Liver (tissue), 9 donors: ENCODE data around the gene CCDC136. TPM values are rescaled to one million over a fixed set of nuclear protein-coding genes. Genes with fewer than 3 reads are reported as not detected.
A peak's percentile ranks its signal among the peaks of the same experiment; 100 is the strongest.

Experiments
- DNase-seq: peaks from one replicate; pipeline ENCODE4 v3.0.0-alpha.2; 2017; ENCODE audit warnings: low spot score
- H3K27ac ChIP-seq, 2 donors: one replicate each; pipeline ENCODE4 v1.7.0; 2013; ENCODE audit warnings: inconsistent platforms in 2 of 2, low read length in 2 of 2, control low read depth in 1 of 2, low read depth in 1 of 2, mild to moderate bottlenecking in 1 of 2
- H3K27me3 ChIP-seq, 4 donors: one replicate each; pipeline versions ENCODE4 v1.6.1 to v1.7.0; 2013; ENCODE audit warnings: low read length in 3 of 4, inconsistent platforms in 1 of 4, mild to moderate bottlenecking in 1 of 4, moderate library complexity in 1 of 4; ENCODE audit not compliant: control insufficient read depth in 4 of 4, insufficient read depth in 4 of 4
- H3K36me3 ChIP-seq, 4 donors: one replicate each; pipeline versions ENCODE4 v1.6.1 to v1.7.0; 2013; ENCODE audit warnings: low read length in 3 of 4, mild to moderate bottlenecking in 3 of 4, low read depth in 1 of 4, moderate library complexity in 1 of 4; ENCODE audit not compliant: control insufficient read depth in 4 of 4, insufficient read depth in 3 of 4
- H3K4me1 ChIP-seq, 4 donors: one replicate each; pipeline versions ENCODE4 v1.6.1 to v1.7.0; 2013; ENCODE audit warnings: low read length in 3 of 4, mild to moderate bottlenecking in 3 of 4, moderate library complexity in 1 of 4; ENCODE audit not compliant: control insufficient read depth in 4 of 4, insufficient read depth in 4 of 4
- H3K4me3 ChIP-seq, 3 donors: one replicate each; pipeline versions ENCODE4 v1.6.1 to v1.7.0; 2013; ENCODE audit warnings: low read length in 3 of 3, control low read depth in 1 of 3, low read depth in 1 of 3, mild to moderate bottlenecking in 1 of 3
- H3K9ac ChIP-seq, 2 donors: one replicate each; pipeline ENCODE4 v1.7.0; 2013; ENCODE audit warnings: low read length in 2 of 2, mild to moderate bottlenecking in 2 of 2, moderate library complexity in 2 of 2, control low read depth in 1 of 2, low read depth in 1 of 2
- H3K9me3 ChIP-seq, 4 donors: one replicate each; pipeline versions ENCODE4 v1.6.1 to v1.7.0; 2013; ENCODE audit warnings: low read length in 3 of 4; ENCODE audit not compliant: control insufficient read depth in 4 of 4
- CTCF ChIP-seq: fragments of 150-350 bp; IDR thresholded peaks from 2 replicates; pipeline ENCODE4 v1.5.1; 2017; ENCODE audit warnings: improper control_type of control experiment, low read depth, low read length; ENCODE audit not compliant: missing input control
- EGR1 ChIP-seq, 2 donors: IDR thresholded peaks; 2 replicates each; pipeline ENCODE4 v1.6.1; 2016 to 2018; ENCODE audit warnings: antibody characterized with exemption in 2 of 2, low read depth in 2 of 2
- FOXA1 ChIP-seq: IDR thresholded peaks from 2 replicates; pipeline ENCODE4 v1.6.1; 2016; ENCODE audit warnings: antibody characterized with exemption
- FOXA2 ChIP-seq: IDR thresholded peaks from 2 replicates; pipeline ENCODE4 v1.6.1; 2016; ENCODE audit warnings: antibody characterized with exemption
- HNF4G ChIP-seq: IDR thresholded peaks from 2 replicates; pipeline ENCODE4 v1.6.1; 2016; ENCODE audit warnings: antibody characterized with exemption
- JUND ChIP-seq, 2 donors: IDR thresholded peaks; 2 replicates each; pipeline ENCODE4 v1.6.1; 2016; ENCODE audit warnings: antibody characterized with exemption in 2 of 2
- MAX ChIP-seq: IDR thresholded peaks from 2 replicates; pipeline ENCODE4 v1.6.1; 2016; ENCODE audit warnings: antibody characterized with exemption
- NR2F2 ChIP-seq: IDR thresholded peaks from 2 replicates; pipeline ENCODE4 v1.6.1; 2016; ENCODE audit warnings: antibody characterized with exemption
- RAD21 ChIP-seq, 2 donors: IDR thresholded peaks; 2 replicates each; pipeline ENCODE4 v1.6.1; 2016; ENCODE audit warnings: antibody characterized with exemption in 2 of 2, mild to moderate bottlenecking in 2 of 2
- RXRA ChIP-seq, 2 donors: IDR thresholded peaks; 2 replicates each; pipeline ENCODE4 v1.6.1; 2017 to 2018; ENCODE audit warnings: antibody characterized with exemption in 2 of 2, mild to moderate bottlenecking in 1 of 2
- SP1 ChIP-seq: IDR thresholded peaks from 2 replicates; pipeline ENCODE4 v1.6.1; 2018; ENCODE audit warnings: antibody characterized with exemption, mild to moderate bottlenecking
- TAF1 ChIP-seq: conservative IDR thresholded peaks from 2 replicates; pipeline ENCODE4 v1.6.1; 2016; ENCODE audit warnings: antibody characterized with exemption, mild to moderate bottlenecking
- YY1 ChIP-seq: IDR thresholded peaks from 2 replicates; pipeline ENCODE4 v1.6.1; 2016; ENCODE audit warnings: antibody characterized with exemption, mild to moderate bottlenecking
- WGBS: extraction: QIAGEN DNeasy Blood & Tissue Kit; methylation state at CpG from one replicate; pipeline ENCODE4 v1.1.7; 2013; 5-methylcytosine and 5-hydroxymethylcytosine counted together
- polyA plus RNA-seq, 2 donors: library from polyadenylated mRNA; stranded (reverse) in 1 of 2; unstranded in 1 of 2; fragments of 200-250 nt in 1 of 2; fragments of >200 nt in 1 of 2; fragmentation: Nextera tagmentation in 1 of 2; extraction: Ambion mirVana in 1 of 2; gene quantifications; one replicate each; pipeline versions ENCODE4 v1.2.1 to v1.2.3, GENCODE V29; 2013 to 2015
- total RNA-seq, 2 donors: library from RNA; depleted of rRNA; stranded (reverse); fragments of >200 nt; gene quantifications; one replicate each; pipeline ENCODE4 v1.2.3, GENCODE V29; 2014
- TF ChIP-seq, protein P1 (sequence below): IDR thresholded peaks from 2 replicates; pipeline ENCODE4 v1.6.1; 2016; ENCODE audit warnings: antibody characterized with exemption, mild to moderate bottlenecking
- TF ChIP-seq, protein P2 (sequence below): IDR thresholded peaks from 2 replicates; pipeline ENCODE4 v1.6.1; 2016; ENCODE audit warnings: antibody characterized with exemption
- donor health status: healthy.
- donor health status: healthy.
- donor health status: healthy.
- donor health status: healthy.
- donor health status: healthy.

Gene CCDC136
- total and polyA plus RNA-seq, 4 donors: 0.09 to 0.59 (median 0.22) TPM

DNA sequence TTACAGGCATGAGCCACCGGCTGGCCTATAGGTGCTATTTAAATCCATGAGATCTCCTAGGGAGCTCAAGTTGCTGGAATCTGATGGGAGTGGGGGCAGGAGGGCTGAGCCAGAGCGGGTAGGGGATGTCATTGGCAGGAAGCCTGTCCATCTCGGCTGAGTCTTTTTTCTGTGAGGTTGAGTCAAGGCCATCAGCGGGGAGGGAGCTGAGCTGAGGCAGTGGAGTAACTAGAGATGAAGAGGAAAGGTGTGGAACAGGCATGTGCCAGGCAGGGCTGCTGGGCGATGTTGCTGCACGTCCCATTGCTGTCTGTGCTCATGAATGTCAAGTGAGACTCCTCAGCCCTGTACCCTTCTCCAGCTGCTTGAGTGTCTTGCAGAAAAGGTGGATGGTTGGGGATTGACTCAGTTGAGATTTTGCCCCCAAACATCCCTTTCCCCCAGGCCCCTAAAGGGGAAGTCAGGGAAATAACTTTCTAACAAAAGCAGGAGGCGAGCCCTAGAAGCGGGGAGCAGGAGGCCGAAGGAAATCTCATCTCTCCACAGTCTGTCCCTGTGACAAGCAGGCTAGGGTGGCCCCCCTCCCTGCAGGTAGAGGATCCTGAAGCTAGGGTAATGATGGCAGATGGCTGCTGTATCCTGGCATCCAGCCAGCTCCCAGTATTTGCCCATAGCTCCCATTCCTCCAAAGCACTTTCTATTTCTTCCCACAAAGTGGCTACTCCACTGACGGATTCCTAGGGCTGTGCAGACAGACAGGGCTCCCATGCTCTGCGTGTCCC is 76.3 kb downstream of the CCDC136 start:
- H3K27ac ChIP-seq: no peak overlapping the region
- TF ChIP-seq RXRA (IDR thresholded peaks at IDR 0.05) (no peak), FOXA1 (no peak), CTCF (no peak), NR2F2 (no peak), EGR1 (IDR thresholded peaks at IDR 0.05; ENCODE audit: low read depth in 2 of 2) (no peak), FOXA2 (no peak), MAX (no peak), JUND (IDR thresholded peaks at IDR 0.05) (no peak)
- TF ChIP-seq, protein P1, sequence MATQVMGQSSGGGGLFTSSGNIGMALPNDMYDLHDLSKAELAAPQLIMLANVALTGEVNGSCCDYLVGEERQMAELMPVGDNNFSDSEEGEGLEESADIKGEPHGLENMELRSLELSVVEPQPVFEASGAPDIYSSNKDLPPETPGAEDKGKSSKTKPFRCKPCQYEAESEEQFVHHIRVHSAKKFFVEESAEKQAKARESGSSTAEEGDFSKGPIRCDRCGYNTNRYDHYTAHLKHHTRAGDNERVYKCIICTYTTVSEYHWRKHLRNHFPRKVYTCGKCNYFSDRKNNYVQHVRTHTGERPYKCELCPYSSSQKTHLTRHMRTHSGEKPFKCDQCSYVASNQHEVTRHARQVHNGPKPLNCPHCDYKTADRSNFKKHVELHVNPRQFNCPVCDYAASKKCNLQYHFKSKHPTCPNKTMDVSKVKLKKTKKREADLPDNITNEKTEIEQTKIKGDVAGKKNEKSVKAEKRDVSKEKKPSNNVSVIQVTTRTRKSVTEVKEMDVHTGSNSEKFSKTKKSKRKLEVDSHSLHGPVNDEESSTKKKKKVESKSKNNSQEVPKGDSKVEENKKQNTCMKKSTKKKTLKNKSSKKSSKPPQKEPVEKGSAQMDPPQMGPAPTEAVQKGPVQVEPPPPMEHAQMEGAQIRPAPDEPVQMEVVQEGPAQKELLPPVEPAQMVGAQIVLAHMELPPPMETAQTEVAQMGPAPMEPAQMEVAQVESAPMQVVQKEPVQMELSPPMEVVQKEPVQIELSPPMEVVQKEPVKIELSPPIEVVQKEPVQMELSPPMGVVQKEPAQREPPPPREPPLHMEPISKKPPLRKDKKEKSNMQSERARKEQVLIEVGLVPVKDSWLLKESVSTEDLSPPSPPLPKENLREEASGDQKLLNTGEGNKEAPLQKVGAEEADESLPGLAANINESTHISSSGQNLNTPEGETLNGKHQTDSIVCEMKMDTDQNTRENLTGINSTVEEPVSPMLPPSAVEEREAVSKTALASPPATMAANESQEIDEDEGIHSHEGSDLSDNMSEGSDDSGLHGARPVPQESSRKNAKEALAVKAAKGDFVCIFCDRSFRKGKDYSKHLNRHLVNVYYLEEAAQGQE: no peak
- 83% methylated on average over 11 of the region's 11 CpGs for WGBS
- H3K4me1 ChIP-seq: peaks cover 16 to 27% (median 21%) of the 10 kb centered on the region in 4 donors
- H3K4me3 ChIP-seq: no peak overlapping the region
- peaks cover 0 to 9% (median under 1%) of the 10 kb centered on the region in 4 donors for H3K36me3 ChIP-seq
- H3K9ac ChIP-seq: no peak overlapping the region
- no peaks in the 10 kb centered on the region for H3K9me3 ChIP-seq
- DNase-seq: no peak
- H3K27me3 ChIP-seq: no peaks in the 10 kb centered on the region

DNA sequence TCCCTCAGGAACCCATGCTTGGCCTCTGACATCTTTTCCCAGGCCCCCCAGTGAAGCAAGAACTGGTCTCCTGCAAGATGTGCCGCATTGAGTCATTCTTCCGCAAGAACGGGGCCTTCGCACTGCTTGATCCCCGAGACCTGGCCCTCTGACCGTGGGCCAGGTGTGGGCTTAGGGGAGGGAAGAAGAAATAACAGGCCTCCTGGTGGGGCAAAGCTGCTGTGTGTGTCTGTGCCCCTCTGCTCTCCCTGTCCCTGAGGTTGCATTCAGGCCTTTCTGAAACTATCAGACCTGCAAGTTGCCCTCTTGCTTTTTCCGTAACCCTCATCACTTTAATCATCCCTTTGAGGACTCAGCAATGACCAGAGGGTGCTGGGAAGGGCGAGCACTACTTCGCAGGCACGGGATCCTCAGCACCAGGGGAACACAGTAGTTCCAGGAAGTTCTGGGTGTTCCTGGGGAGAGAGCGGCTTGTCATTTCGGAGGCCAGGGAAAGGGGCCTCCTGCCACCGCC is 76.9 kb downstream of the CCDC136 start:
- peaks cover 0 to 9% (median under 1%) of the 10 kb centered on the region in 4 donors for H3K36me3 ChIP-seq
- TF ChIP-seq MAX: no peak
- no peak for TF ChIP-seq YY1
- no peak for TF ChIP-seq RAD21 (IDR thresholded peaks at IDR 0.05)
- no peak for TF ChIP-seq FOXA2
- TF ChIP-seq RXRA (IDR thresholded peaks at IDR 0.05): no peak
- TF ChIP-seq TAF1: no peak
- TF ChIP-seq FOXA1: no peak
- TF ChIP-seq, protein P2, sequence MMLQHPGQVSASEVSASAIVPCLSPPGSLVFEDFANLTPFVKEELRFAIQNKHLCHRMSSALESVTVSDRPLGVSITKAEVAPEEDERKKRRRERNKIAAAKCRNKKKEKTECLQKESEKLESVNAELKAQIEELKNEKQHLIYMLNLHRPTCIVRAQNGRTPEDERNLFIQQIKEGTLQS: no peak
- no peak for TF ChIP-seq SP1
- TF ChIP-seq HNF4G: no peak

More for the DNA sequence above, 76.9 kb downstream of the CCDC136 start:
- no peak overlapping the region for H3K9ac ChIP-seq
- H3K27ac ChIP-seq: no peak overlapping the region
- no peaks in the 10 kb centered on the region for H3K9me3 ChIP-seq
- no peak for DNase-seq
- WGBS: 58% methylated on average over 13 of the region's 13 CpGs
- peaks cover 14 to 23% (median 17%) of the 10 kb centered on the region in 4 donors for H3K4me1 ChIP-seq
- H3K27me3 ChIP-seq: no peaks in the 10 kb centered on the region
- peak overlapping the region in 1 of 3 donors; percentile 58 for H3K4me3 ChIP-seq
